Measurements from ENCODE around the gene CRPPA.
"Not testable (repeated sequence)": the region's sequence is repeated elsewhere in the genome, so short reads cannot be mapped to it uniquely, and the experiment has no call there.

The CRPPA gene

GRCh38 chr7:16396766-16397500, 24.4 kb downstream of the CRPPA start:
- no peak for DNase-seq

- DNase-seq: no peak
Measured at GRCh38 chr7:16395121-16395520, 26.2 kb downstream of the CRPPA start.

GRCh38 chr7:16393862-16394422, 27.4 kb downstream of the CRPPA start:
- DNase-seq: no peak

GRCh38 chr7:16392990-16393523, 28.3 kb downstream of the CRPPA start:
- no peak for DNase-seq

- not testable (repeated sequence) for DNase-seq
Measured at GRCh38 chr7:16383786-16384185, 37.6 kb downstream of the CRPPA start.

GRCh38 chr7:16383103-16383502, 38.2 kb downstream of the CRPPA start:
- not testable (repeated sequence) for DNase-seq
